H9 (cell line): Measurements from ENCODE around the gene TNIP1. TPM values are rescaled to one million over a fixed set of nuclear protein-coding genes. Genes with fewer than 3 reads are reported as not detected.

ENCODE experiments used
- DNase-seq: peaks from one replicate; pipeline ENCODE4 v3.0.0-alpha.2; 2017
- H2AFZ ChIP-seq: one replicate; pipeline ENCODE4 v1.6.1; 2013; ENCODE audit warnings: mild to moderate bottlenecking, low read length, control low read depth, moderate library complexity
- H2AK5ac ChIP-seq: 2 replicates; pipeline ENCODE4 v1.6.1; 2013; ENCODE audit warnings: low read length, control low read depth, mixed read lengths; ENCODE audit not compliant: insufficient read length
- H2BK120ac ChIP-seq: one replicate; pipeline ENCODE4 v1.6.1; 2013; ENCODE audit warnings: low read depth, mild to moderate bottlenecking, low read length, control low read depth, inconsistent platforms; ENCODE audit not compliant: poor library complexity, severe bottlenecking
- H2BK12ac ChIP-seq: 2 replicates; pipeline ENCODE4 v1.6.1; 2013; ENCODE audit warnings: low read length, control low read depth, mixed read lengths, low read depth; ENCODE audit not compliant: insufficient read length
- H2BK15ac ChIP-seq: 2 replicates; pipeline ENCODE4 v1.6.1; 2013; ENCODE audit warnings: low read depth, low read length, control low read depth
- H2BK20ac ChIP-seq: one replicate; pipeline ENCODE4 v1.6.1; 2013; ENCODE audit warnings: low read depth, mild to moderate bottlenecking, low read length, control low read depth, inconsistent platforms; ENCODE audit not compliant: poor library complexity, severe bottlenecking
- H2BK5ac ChIP-seq: 2 replicates; pipeline ENCODE4 v1.6.1; 2013; ENCODE audit warnings: low read length, control low read depth, mixed read lengths; ENCODE audit not compliant: insufficient read length
- H3K14ac ChIP-seq: 2 replicates; pipeline ENCODE4 v1.6.1; 2013; ENCODE audit warnings: low read length, control low read depth; ENCODE audit not compliant: insufficient read depth
- H3K18ac ChIP-seq: 2 replicates; pipeline ENCODE4 v1.6.1; 2013; ENCODE audit warnings: low read depth, mild to moderate bottlenecking, mixed read lengths, low read length, control low read depth; ENCODE audit not compliant: insufficient read length
- H3K23ac ChIP-seq: 2 replicates; pipeline ENCODE4 v1.6.1; 2013; ENCODE audit warnings: low read length, control low read depth, mixed read lengths, low read depth; ENCODE audit not compliant: insufficient read length
- H3K23me2 ChIP-seq: 2 replicates; pipeline ENCODE4 v1.6.1; 2013; ENCODE audit warnings: low read depth, mild to moderate bottlenecking, mixed read lengths, low read length, control low read depth; ENCODE audit not compliant: insufficient read length, poor library complexity, severe bottlenecking
- H3K27ac ChIP-seq: 2 replicates; pipeline ENCODE4 v1.5.1; 2013; ENCODE audit warnings: low read length, control low read depth, mixed read lengths, low read depth; ENCODE audit not compliant: insufficient read length
- H3K27me3 ChIP-seq: 2 replicates; pipeline ENCODE4 v1.6.1; 2013; ENCODE audit warnings: low read length, control low read depth, inconsistent platforms; ENCODE audit not compliant: insufficient read depth
- H3K4ac ChIP-seq: 2 replicates; pipeline ENCODE4 v1.6.1; 2013; ENCODE audit warnings: low read depth, mild to moderate bottlenecking, control low read depth, inconsistent platforms, low read length, moderate library complexity
- H3K4me1 ChIP-seq: 2 replicates; pipeline ENCODE4 v1.6.1; 2013; ENCODE audit warnings: low read length, control low read depth, inconsistent platforms; ENCODE audit not compliant: insufficient read depth
- H3K4me2 ChIP-seq: 2 replicates; pipeline ENCODE4 v1.6.1; 2013; ENCODE audit warnings: low read length, control low read depth, mixed read lengths; ENCODE audit not compliant: insufficient read length, insufficient read depth
- H3K56ac ChIP-seq: 2 replicates; pipeline ENCODE4 v1.6.1; 2013; ENCODE audit warnings: low read depth, mild to moderate bottlenecking, mixed read lengths, low read length, control low read depth; ENCODE audit not compliant: insufficient read length
- H3K79me1 ChIP-seq: 2 replicates; pipeline ENCODE4 v1.6.1; 2013; ENCODE audit warnings: low read depth, mild to moderate bottlenecking, moderate library complexity, low read length, control low read depth, inconsistent platforms; ENCODE audit not compliant: insufficient read depth, poor library complexity, severe bottlenecking
- H3K79me2 ChIP-seq: 2 replicates; pipeline ENCODE4 v1.6.1; 2013; ENCODE audit warnings: low read length, control low read depth, inconsistent platforms; ENCODE audit not compliant: insufficient read depth
- H3K9ac ChIP-seq: 2 replicates; pipeline ENCODE4 v1.6.1; 2013; ENCODE audit warnings: low read length, control low read depth, mixed read lengths; ENCODE audit not compliant: insufficient read length; ENCODE audit errors: extremely low read depth
- H3K9me3 ChIP-seq: one replicate; pipeline ENCODE4 v1.6.1; 2013; ENCODE audit warnings: low read depth, low read length, inconsistent platforms; ENCODE audit not compliant: control insufficient read depth
- H3T11ph ChIP-seq: one replicate; pipeline ENCODE4 v1.6.1; 2013; ENCODE audit warnings: mild to moderate bottlenecking, low read length, control low read depth, inconsistent platforms
- H4K20me1 ChIP-seq: one replicate; pipeline ENCODE4 v1.6.1; 2013; ENCODE audit not compliant: control insufficient read depth, insufficient read length, insufficient read depth
- H4K5ac ChIP-seq: 2 replicates; pipeline ENCODE4 v1.6.1; 2013; ENCODE audit warnings: low read depth, mild to moderate bottlenecking, mixed read lengths, low read length, control low read depth; ENCODE audit not compliant: insufficient read length
- H4K8ac ChIP-seq: replicated peaks from 2 replicates; pipeline ENCODE4 v1.6.1; 2013; ENCODE audit warnings: low read length, control low read depth, mixed read lengths, low read depth; ENCODE audit not compliant: insufficient read length
- H4K91ac ChIP-seq: 2 replicates; pipeline ENCODE4 v1.6.1; 2013; ENCODE audit warnings: low read depth, mild to moderate bottlenecking, moderate library complexity, mixed read lengths, low read length, control low read depth; ENCODE audit not compliant: insufficient read length
- H3K27ac Mint-ChIP-seq, 3 experiments: 2 replicates in 2 of 3; 3 replicates in 1 of 3; pipeline ENCODE4 v1.8.0; 2020 to 2021; ENCODE audit warnings: mixed read lengths in 3 of 3, mild to moderate bottlenecking in 1 of 3, moderate library complexity in 1 of 3
- H3K27me3 Mint-ChIP-seq: 2 replicates; pipeline ENCODE4 v1.8.0; 2021; ENCODE audit warnings: low read depth, mild to moderate bottlenecking, moderate library complexity, mixed read lengths
- H3K36me3 Mint-ChIP-seq, 3 experiments: 2 replicates in 2 of 3; 3 replicates in 1 of 3; pipeline ENCODE4 v1.8.0; 2020 to 2021; ENCODE audit warnings: low read depth in 3 of 3, mixed read lengths in 3 of 3; ENCODE audit not compliant: insufficient read depth in 1 of 3
- H3K4me1 Mint-ChIP-seq, 2 experiments: 2 replicates each; pipeline ENCODE4 v1.8.0; 2020; ENCODE audit warnings: mixed read lengths in 2 of 2
- H3K4me3 Mint-ChIP-seq, 2 experiments: 2 replicates in 1 of 2; 3 replicates in 1 of 2; pipeline ENCODE4 v1.8.0; 2020 to 2021; ENCODE audit warnings: mild to moderate bottlenecking in 2 of 2, mixed read lengths in 2 of 2, moderate library complexity in 1 of 2
- H3K9me3 Mint-ChIP-seq, 2 experiments: 2 replicates in 1 of 2; 3 replicates in 1 of 2; pipeline ENCODE4 v1.8.0; 2020; ENCODE audit warnings: mild to moderate bottlenecking in 2 of 2, mixed read lengths in 2 of 2, moderate library complexity in 1 of 2
- CTCF ChIP-seq: fragments of 200-600 bp; sonication (generic); conservative IDR thresholded peaks from 3 replicates; pipeline ENCODE4 v1.8.0; 2021; ENCODE audit warnings: antibody characterized with exemption, mild to moderate bottlenecking
- WGBS: extraction: QIAGEN DNeasy Blood & Tissue Kit; methylation state at CpG from one replicate; pipeline ENCODE4 v1.1.7; 2013; ENCODE audit warnings: missing lambda C conversion rate, low lambda C conversion rate, mixed read lengths; ENCODE audit not compliant: insufficient read length; ENCODE audit errors: extremely low coverage; 5-methylcytosine and 5-hydroxymethylcytosine counted together
- total RNA-seq: library from RNA; stranded (reverse); gene quantifications from 2 replicates; pipeline ENCODE4 v1.2.1, GENCODE V29; 2021

The TNIP1 gene
- total RNA-seq, 1 experiment from 2014 or later: 40.8 TPM

GRCh38 chr5:151063142-151063989, 17.5 kb downstream of the TNIP1 start:
- no peak overlapping the region for H3K56ac ChIP-seq
- no peaks in the 10 kb centered on the region for H4K20me1 ChIP-seq
- H2BK20ac ChIP-seq: no peak overlapping the region
- no peak overlapping the region for H3K4me3 Mint-ChIP-seq
- H4K91ac ChIP-seq: no peak overlapping the region
- no peak overlapping the region for H4K5ac ChIP-seq
- no peak overlapping the region for H4K8ac ChIP-seq
- H3T11ph ChIP-seq: no peak overlapping the region
- no peak for TF ChIP-seq CTCF
- H3K14ac ChIP-seq: no peak overlapping the region
- H3K4me2 ChIP-seq: no peak overlapping the region
- no peaks in the 10 kb centered on the region for H3K23me2 ChIP-seq
- H3K79me1 ChIP-seq: no peaks in the 10 kb centered on the region
- H3K9me3 Mint-ChIP-seq: no peaks in the 10 kb centered on the region
- H3K36me3 Mint-ChIP-seq: peaks cover 3 to 34% (median 26%) of the 10 kb centered on the region in 3 experiments
- no peaks in the 10 kb centered on the region for H3K27me3 Mint-ChIP-seq
- no peak overlapping the region for H3K18ac ChIP-seq
- no peaks in the 10 kb centered on the region for H3K27me3 ChIP-seq
- H3K4me1 ChIP-seq: no peaks in the 10 kb centered on the region
- H3K4ac ChIP-seq: no peak overlapping the region
- DNase-seq: no peak
- no peak overlapping the region for H2BK15ac ChIP-seq
- H3K4me1 Mint-ChIP-seq: peaks cover 19 to 20% of the 10 kb centered on the region in 2 experiments
- peak overlapping the region in 1 of 3 experiments; percentile 84; a peak in 3 of 7 replicates for H3K27ac Mint-ChIP-seq
- no peaks in the 10 kb centered on the region for H3K79me2 ChIP-seq
- no peak overlapping the region for H2AFZ ChIP-seq
- H3K27ac ChIP-seq: no peak overlapping the region
- no peak overlapping the region for H2BK5ac ChIP-seq
- H3K9ac ChIP-seq: no peak overlapping the region
- no peak overlapping the region for H3K23ac ChIP-seq
- no peak overlapping the region for H2BK120ac ChIP-seq
- whole genome bisulfite sequencing: no CpG with 5 or more reads among the region's 17 CpGs
- H3K9me3 ChIP-seq: no peaks in the 10 kb centered on the region
- no peak overlapping the region for H2BK12ac ChIP-seq
- H2AK5ac ChIP-seq: no peak overlapping the region
